A549 (cell line): ENCODE results near the gene C1QC. TPM values are rescaled to one million over a fixed set of nuclear protein-coding genes. Genes with fewer than 3 reads are reported as not detected.

Experiments used
- ATAC-seq, 2 experiments: fragments of 200-7000 bp in 1 of 2; fragments of >200 bp in 1 of 2; cut with Nextera tagmentation in 1 of 2; cut with Tn5 transposase in 1 of 2; 3 replicates each; pipeline versions ENCODE4 v1.8.0 to v1.9.1; 2018 to 2020; ENCODE audit warnings: mild to moderate bottlenecking in 1 of 2, moderate library complexity in 1 of 2
- CTCF ChIA-PET: fragments of 300-600 bp; sonication (Branson Sonifier 250); formaldehyde crosslinking; extraction: SDS; loops from one replicate; lab custom pipeline; 2021; ENCODE audit warnings: antibody characterized with exemption, inconsistent platforms; lab: Yijun Ruan, JAX
- POLR2A ChIA-PET: fragments of 350-600 bp; formaldehyde crosslinking; extraction: SDS; loops from one replicate; lab custom pipeline; 2021; ENCODE audit warnings: antibody characterized with exemption, inconsistent platforms; lab: Yijun Ruan, JAX
- DNase-seq, 2 experiments: peaks; one replicate each; pipeline versions ENCODE4 v3.0.0 to v3.0.0-alpha.2; 2011 to 2016; ENCODE audit warnings: low read depth in 1 of 2, low spot score in 1 of 2
- FAIRE-seq: peaks from 2 replicates; lab custom pipeline; 2011; peaks lifted over from hg19 to GRCh38; lab: Jason Lieb, UNC
- H3K27ac ChIP-seq, 2 experiments: fragments of >200 bp; sonication (Bioruptor Twin); formaldehyde crosslinking; 3 replicates each; pipeline ENCODE4 v1.5.1; 2016 to 2017
- H3K4me1 ChIP-seq: fragments of >200 bp; sonication (Bioruptor Twin); formaldehyde crosslinking; 3 replicates; pipeline ENCODE4 v1.6.1; 2016
- H3K4me2 ChIP-seq: fragments of >200 bp; sonication (Bioruptor Twin); formaldehyde crosslinking; 3 replicates; pipeline ENCODE4 v1.6.1; 2016
- H3K4me3 ChIP-seq: fragments of >200 bp; sonication (Bioruptor Twin); formaldehyde crosslinking; 3 replicates; pipeline ENCODE4 v1.5.1; 2016
- H3K9me3 ChIP-seq: fragments of >200 bp; sonication (Bioruptor Twin); formaldehyde crosslinking; 3 replicates; pipeline ENCODE4 v1.6.1; 2016
- BHLHE40 ChIP-seq: IDR thresholded peaks from 2 replicates; pipeline ENCODE4 v1.6.1; 2012; ENCODE audit warnings: low read depth, low read length, inconsistent platforms
- CBX8 ChIP-seq: fragments of 200-600 bp; sonication (generic); IDR thresholded peaks from 2 replicates; pipeline ENCODE4 v1.6.1; 2016
- E2F6 ChIP-seq: IDR thresholded peaks from 2 replicates; pipeline ENCODE4 v1.6.1; 2012; ENCODE audit warnings: low read depth, borderline replicate concordance
- HOXB5 ChIP-seq: fragments of 250-450 bp; sonication (Bioruptor Pico); IDR thresholded peaks from 2 replicates; pipeline ENCODE4 v1.5.0; 2020; ENCODE audit warnings: mild to moderate bottlenecking, moderate library complexity
- JUN ChIP-seq, 2 experiments: fragments of >200 bp; sonication (Bioruptor Twin); formaldehyde crosslinking; IDR thresholded peaks; 2 replicates in 1 of 2; 3 replicates in 1 of 2; pipeline ENCODE4 v1.6.1; 2016 to 2017
- JUNB ChIP-seq: fragments of >200 bp; sonication (Bioruptor Twin); formaldehyde crosslinking; IDR thresholded peaks from 2 replicates; pipeline ENCODE4 v1.6.1; 2016
- KDM1A ChIP-seq: fragments of 200-600 bp; sonication (generic); IDR thresholded peaks from 2 replicates; pipeline ENCODE4 v1.6.1; 2016; ENCODE audit warnings: low read depth, mild to moderate bottlenecking
- MYC ChIP-seq: IDR thresholded peaks from 2 replicates; pipeline ENCODE4 v1.6.1; 2012; ENCODE audit warnings: mild to moderate bottlenecking, inconsistent platforms, low read length, improper control_type of control experiment, borderline replicate concordance
- NFE2L2 ChIP-seq: fragments of 150-350 bp; conservative IDR thresholded peaks from 2 replicates; pipeline ENCODE4 v1.6.1; 2014; ENCODE audit warnings: low read length
- POLR2A ChIP-seq: IDR thresholded peaks from 2 replicates; pipeline ENCODE4 v1.6.1; 2012; ENCODE audit warnings: mild to moderate bottlenecking, low read length
- REST ChIP-seq: fragments of 200-600 bp; sonication (generic); IDR thresholded peaks from 2 replicates; pipeline ENCODE4 v1.6.1; 2016; ENCODE audit warnings: antibody characterized with exemption, mild to moderate bottlenecking, moderate library complexity
- RNF2 ChIP-seq: fragments of 200-600 bp; sonication (generic); IDR thresholded peaks from 2 replicates; pipeline ENCODE4 v1.6.1; 2016; ENCODE audit warnings: low read depth, mild to moderate bottlenecking, antibody characterized with exemption, moderate library complexity, borderline replicate concordance
- SMC3 ChIP-seq: fragments of >200 bp; sonication (Bioruptor Twin); formaldehyde crosslinking; IDR thresholded peaks from 3 replicates; pipeline ENCODE4 v1.6.1; 2018; ENCODE audit warnings: inconsistent platforms
- USF2 ChIP-seq: fragments of 450-650 bp; IDR thresholded peaks from 2 replicates; pipeline ENCODE4 v1.6.1; 2014; ENCODE audit warnings: antibody characterized with exemption
- ZC3H11A ChIP-seq: fragments of 450-650 bp; IDR thresholded peaks from 2 replicates; pipeline ENCODE4 v1.6.1; 2014; ENCODE audit warnings: antibody characterized with exemption, mild to moderate bottlenecking
- WGBS: methylation state at CpG from one replicate; pipeline ENCODE4 v1.1.6; 2017; ENCODE audit errors: missing lambda C conversion rate; 5-methylcytosine and 5-hydroxymethylcytosine counted together
- polyA plus RNA-seq, 4 experiments: library from polyadenylated mRNA; depleted of rRNA in 3 of 4; stranded (reverse); fragments of >200 nt; fragmentation: RNase III in 1 of 4; extraction: RNeasy Plus Mini Kit Qiagen cat#74134 plus additional on column Dnase treatment in 1 of 4; gene quantifications; 2 replicates in 3 of 4; 3 replicates in 1 of 4; pipeline ENCODE4 v1.2.3, GENCODE V29; 2011 to 2017
- TF ChIP-seq, protein P1 (sequence below): IDR thresholded peaks from 2 replicates; pipeline ENCODE4 v1.6.1; 2012
- TF ChIP-seq, protein P2 (sequence below): fragments of >200 bp; sonication (Bioruptor Twin); formaldehyde crosslinking; IDR thresholded peaks from 3 replicates; pipeline ENCODE4 v1.6.1; 2016

C1QC gene
- polyA plus RNA-seq, 2 of the 4 experiments (the other 2 are of a cell fraction) = not detected

GRCh38 chr1:22681556-22682276 is 38.3 kb downstream of the C1QC start:
- no peak for ATAC-seq
- CTCF ChIA-PET = interaction anchor here (0.7 kb wide), 1 partner anchor 9 kb away, joined by 3 read pairs; no protein-coding TSS in a partner anchor
- WGBS = 61% methylated on average over 15 of the region's 15 CpGs

DNA sequence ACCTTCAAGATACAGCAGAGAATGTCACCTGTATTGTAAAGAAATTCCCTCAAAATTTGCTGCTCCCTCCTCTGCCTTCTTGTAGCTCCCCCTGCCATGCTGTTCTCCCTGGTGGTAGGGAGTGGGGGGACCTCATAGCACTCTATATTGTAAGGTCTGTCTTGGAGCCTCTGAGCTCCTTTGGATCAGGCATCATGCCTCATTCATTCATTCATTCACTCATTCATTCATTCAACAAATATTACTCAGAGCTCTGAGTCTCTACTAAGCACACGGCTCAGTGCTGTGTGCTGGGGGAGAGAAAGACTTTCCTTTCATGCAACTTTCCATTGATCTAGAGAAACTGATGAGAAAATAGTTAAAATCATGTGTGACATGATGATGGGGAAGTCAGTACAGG is 40.1 kb downstream of the C1QC start:
- no peak for TF ChIP-seq NFE2L2
- no peak for TF ChIP-seq MYC
- no peak for TF ChIP-seq CBX8
- POLR2A ChIA-PET = no interaction called here
- no peak overlapping the region for H3K4me2 ChIP-seq
- 56% methylated on average over 1 of the region's 1 CpG for WGBS
- FAIRE-seq (no peak), ATAC-seq (no peak), DNase-seq (no peak)
- H3K4me3 ChIP-seq = no peak overlapping the region
- no peaks in the 10 kb centered on the region for H3K9me3 ChIP-seq
- no peaks in the 10 kb centered on the region for H3K4me1 ChIP-seq
- CTCF ChIA-PET = interaction anchor here (0.6 to 3.0 kb wide), 3 partner anchors 10 to 440 kb away, joined by 4 to 14 read pairs (median 5); no protein-coding TSS in a partner anchor
- no peak overlapping the region for H3K27ac ChIP-seq

More at GRCh38 chr1:22681556-22682276, 38.3 kb downstream of the C1QC start:
- no peaks in the 10 kb centered on the region for H3K4me1 ChIP-seq
- H3K9me3 ChIP-seq = no peaks in the 10 kb centered on the region
- no peak overlapping the region for H3K4me2 ChIP-seq
- no peak for FAIRE-seq
- TF ChIP-seq, protein P1, sequence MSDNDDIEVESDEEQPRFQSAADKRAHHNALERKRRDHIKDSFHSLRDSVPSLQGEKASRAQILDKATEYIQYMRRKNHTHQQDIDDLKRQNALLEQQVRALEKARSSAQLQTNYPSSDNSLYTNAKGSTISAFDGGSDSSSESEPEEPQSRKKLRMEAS = no peak
- TF ChIP-seq JUNB = no peak
- no peak for TF ChIP-seq E2F6
- no peak for TF ChIP-seq HOXB5 (CRISPR knock-in tag)
- TF ChIP-seq, protein P2, sequence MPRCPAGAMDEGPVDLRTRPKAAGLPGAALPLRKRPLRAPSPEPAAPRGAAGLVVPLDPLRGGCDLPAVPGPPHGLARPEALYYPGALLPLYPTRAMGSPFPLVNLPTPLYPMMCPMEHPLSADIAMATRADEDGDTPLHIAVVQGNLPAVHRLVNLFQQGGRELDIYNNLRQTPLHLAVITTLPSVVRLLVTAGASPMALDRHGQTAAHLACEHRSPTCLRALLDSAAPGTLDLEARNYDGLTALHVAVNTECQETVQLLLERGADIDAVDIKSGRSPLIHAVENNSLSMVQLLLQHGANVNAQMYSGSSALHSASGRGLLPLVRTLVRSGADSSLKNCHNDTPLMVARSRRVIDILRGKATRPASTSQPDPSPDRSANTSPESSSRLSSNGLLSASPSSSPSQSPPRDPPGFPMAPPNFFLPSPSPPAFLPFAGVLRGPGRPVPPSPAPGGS = no peak
- no peak for TF ChIP-seq BHLHE40
- TF ChIP-seq SMC3 = no peak
- no peak for TF ChIP-seq KDM1A
- no peak for TF ChIP-seq POLR2A
- no peak for TF ChIP-seq ZC3H11A
- TF ChIP-seq REST = no peak
- TF ChIP-seq, all 56 proteins: peak for 0
- no peak for DNase-seq
- POLR2A ChIA-PET = no interaction called here
- no peak overlapping the region for H3K4me3 ChIP-seq
- no peak overlapping the region for H3K27ac ChIP-seq

GRCh38 chr1:22685591-22686059 is 42.2 kb downstream of the C1QC start:
- Histone ChIP-seq H3K4me2 (no peak overlapping the region), H3K4me3 (no peak overlapping the region), H3K27ac (no peak overlapping the region), H3K4me1 (0 out of 3 replicates have a peak, but pooled peaks cover 7% of the 10 kb centered on the region), H3K9me3 (no peaks in the 10 kb centered on the region)
- POLR2A ChIA-PET = no interaction called here
- WGBS = 91% methylated on average over 10 of the region's 10 CpGs
- CTCF ChIA-PET = interaction anchor here (1.3 to 3.0 kb wide), 3 partner anchors 12 to 244 kb away, joined by 3 to 14 read pairs (median 9); no protein-coding TSS in a partner anchor
- DNase-seq (no peak), ATAC-seq (no peak), FAIRE-seq (no peak)
- TF ChIP-seq RNF2 (no peak), JUN (IDR thresholded peaks at IDR 0.05) (no peak), USF2 (no peak), ZC3H11A (no peak)
